DLD1 (cell line): Measurements from ENCODE around the gene CADM1.

Source experiments
- in situ Hi-C: cut with HindIII; loops from 2 replicates; pipeline ENCODE4 v1.10.0; 2017; ENCODE audit warnings: low sequenced_read_pairs

CADM1 gene

DNA sequence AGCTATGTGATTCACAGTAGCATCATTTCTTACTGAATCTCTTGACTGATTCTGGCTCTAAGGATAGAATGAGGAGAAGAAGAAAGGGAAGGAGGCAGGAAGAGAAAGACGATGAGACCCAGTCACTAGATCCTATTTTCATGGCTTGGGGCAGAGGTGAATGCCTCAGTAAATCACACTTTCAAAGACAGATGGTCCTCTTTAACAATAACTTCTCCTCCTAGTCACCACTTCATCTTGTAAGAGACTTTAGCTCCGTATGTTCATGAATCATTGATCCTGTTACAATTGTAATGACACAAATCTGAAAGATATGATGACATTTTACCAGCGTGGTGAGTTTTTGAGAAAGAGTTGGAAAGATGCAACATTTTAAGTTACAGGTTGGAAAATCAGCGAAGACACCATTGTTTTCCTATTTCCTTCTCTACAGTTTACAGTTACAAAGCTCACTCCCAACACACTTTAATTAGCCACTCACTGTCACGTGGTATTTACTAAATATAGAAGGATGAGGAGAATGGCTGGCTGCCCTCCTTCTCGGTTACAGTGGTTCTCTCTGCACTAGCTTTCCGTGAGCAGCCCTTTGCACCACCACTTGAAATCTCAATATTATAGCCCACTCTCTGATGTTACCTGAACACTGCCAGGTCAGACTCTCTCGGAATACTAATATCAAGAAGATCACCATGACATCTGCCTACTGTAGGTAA is 205.8 kb downstream of the CADM1 start:
- in situ Hi-C loops, result no loop called here

- in situ Hi-C loops, result no loop called here
Measured at GRCh38 chr11:115297330-115297729, 206.9 kb downstream of the CADM1 start.

DNA sequence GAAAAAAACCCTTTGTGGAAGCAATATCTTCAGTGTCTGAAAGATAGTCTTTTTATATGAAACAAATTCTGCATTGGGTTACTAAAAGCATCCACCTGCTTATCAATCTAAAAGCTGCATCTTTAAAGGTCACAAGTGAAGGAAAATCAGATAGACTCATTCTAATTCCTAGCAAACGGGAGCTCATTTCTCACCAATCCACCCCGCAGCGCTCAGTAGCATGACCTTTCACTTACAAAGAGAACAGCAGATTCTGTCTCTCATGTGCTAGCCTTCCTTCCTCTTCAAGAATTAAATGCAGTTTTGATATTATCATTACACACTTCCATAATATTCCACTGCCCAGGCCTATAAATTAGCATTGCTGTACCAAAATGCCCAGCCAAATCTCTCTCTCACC is 212.9 kb downstream of the CADM1 start:
- in situ Hi-C loops, result no loop called here

DNA sequence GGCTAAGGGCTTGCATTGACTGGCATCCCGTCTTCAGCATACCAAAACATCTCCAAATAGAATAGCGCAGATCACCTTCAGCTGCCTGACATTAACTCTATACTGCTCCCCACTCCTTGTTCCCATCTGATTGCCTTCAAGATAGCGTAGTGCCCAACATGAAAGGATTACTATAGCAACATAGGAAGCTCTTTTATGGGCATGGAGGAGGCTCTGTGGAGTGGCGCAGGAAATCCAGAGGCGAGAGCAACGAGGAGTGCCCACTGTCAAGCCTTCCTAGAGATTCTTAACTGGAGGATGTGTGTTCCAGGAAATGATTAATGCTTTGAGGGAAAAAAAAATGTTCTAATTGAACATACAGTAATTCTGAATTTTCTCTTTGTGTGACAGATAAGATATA is 213.3 kb downstream of the CADM1 start:
- in situ Hi-C loops, result no loop called here

GRCh38 chr11:115290479-115290878 is 213.7 kb downstream of the CADM1 start:
- in situ Hi-C loops, result no loop called here

GRCh38 chr11:115287266-115287665 is 216.9 kb downstream of the CADM1 start:
- in situ Hi-C loops, result no loop called here

- in situ Hi-C loops, result no loop called here
Measured at GRCh38 chr11:115286614-115287013, 217.6 kb downstream of the CADM1 start.

- in situ Hi-C loops, result no loop called here
Measured at GRCh38 chr11:115284773-115285172, 219.4 kb downstream of the CADM1 start.

GRCh38 chr11:115282923-115283322 is 221.3 kb downstream of the CADM1 start:
- in situ Hi-C loops, result no loop called here

DNA sequence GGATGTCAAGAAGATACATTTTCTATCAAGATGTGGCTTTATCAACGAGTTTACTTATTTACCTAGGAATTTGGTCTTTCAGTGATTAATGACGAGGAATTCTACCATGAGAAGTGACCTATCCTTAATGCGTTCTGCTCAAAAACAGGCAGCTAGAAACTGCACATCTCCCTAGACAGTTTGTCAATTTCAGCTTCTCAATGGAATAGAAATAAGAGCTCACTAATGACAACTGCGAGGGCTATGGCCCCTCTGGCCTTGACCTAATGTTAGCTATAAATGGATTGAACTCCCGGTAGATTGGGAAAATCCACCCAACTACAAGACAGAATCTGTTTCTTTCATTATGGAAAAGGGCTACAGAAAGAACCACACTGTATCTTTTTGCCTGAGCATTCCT is 223.4 kb downstream of the CADM1 start:
- in situ Hi-C loops, result no loop called here

DNA sequence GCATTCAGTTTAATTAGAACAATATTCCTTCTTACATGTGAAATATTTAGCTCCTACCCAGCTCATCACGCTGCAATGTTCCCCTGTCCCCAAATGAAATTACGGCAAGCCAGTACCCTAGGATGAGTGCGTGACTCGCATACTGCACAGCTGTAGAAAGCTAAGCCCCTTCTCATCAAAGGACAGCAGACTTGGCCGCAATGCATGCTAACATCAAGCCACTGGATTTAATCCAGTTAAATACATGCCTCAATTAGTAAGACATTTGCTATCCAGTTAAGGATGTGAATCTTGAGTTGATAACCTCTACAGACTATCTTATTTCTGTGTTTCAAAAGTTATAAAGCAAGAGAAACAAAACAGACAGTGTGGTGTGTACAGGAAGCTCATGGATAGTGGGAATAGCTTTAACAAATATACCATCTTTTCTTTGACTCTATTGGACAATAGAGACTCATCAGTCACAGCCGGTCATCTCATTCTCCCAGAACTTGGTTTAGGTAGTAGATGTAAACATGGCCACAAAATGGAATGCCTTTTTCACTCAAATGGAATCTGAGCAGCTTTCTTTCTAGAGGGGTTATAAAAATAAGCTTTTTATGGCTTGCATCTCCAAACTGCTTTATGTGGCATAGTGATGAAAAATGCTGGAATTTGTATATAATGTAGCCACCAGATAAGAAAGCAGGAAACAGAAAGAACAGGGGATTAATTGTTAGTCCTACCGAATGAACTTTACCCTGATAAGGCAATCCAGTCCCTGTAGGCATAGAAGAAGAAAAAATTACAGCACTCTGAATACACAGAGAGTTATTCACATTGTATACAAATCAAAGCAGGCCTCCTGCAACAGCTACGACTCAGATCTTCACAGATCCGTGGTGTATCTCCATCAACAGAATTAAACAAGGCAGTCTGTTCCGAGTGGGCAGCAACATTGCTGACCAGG is 224.1 kb downstream of the CADM1 start:
- in situ Hi-C loops, result no loop called here

DNA sequence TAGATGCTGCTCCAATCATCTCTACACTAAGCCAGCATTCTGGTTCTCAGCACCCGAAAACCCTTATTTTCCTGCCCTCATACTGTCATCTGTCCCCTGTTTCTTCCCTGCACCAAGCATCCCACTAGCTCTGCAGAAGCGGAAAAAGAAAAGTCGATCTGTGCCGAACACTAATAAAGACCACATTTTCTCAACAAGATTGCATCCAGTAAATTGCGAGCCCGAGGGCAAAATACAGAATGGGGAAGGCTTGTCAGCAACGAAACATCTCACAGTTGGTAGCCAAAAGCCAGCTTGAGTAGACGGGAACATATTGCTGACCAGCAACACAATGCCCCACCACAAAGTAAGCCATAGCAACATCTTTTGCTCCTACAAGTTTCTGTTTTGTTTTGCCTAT is 227.4 kb downstream of the CADM1 start:
- in situ Hi-C loops, result no loop called here

DNA sequence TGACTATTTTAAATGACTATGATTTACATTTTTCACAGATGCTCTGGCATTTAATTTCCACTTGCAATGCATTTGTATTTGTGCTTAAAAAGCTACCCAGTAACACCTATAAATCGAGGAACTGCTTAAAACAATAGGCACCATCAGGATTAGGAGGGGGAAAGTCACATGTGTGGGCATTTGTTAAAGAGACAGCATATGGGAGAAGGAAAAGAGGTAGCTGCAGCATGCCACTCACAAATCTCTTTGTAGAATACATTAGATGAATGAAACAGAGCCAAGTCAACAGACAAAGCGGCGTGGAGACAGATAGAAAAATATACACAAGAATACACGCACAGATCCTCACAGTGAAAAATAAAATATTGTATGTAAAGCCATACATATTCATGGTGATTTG is 228.0 kb downstream of the CADM1 start:
- in situ Hi-C loops, result no loop called here

- in situ Hi-C loops, result no loop called here
Measured at GRCh38 chr11:115275045-115275444, 229.2 kb downstream of the CADM1 start.

DNA sequence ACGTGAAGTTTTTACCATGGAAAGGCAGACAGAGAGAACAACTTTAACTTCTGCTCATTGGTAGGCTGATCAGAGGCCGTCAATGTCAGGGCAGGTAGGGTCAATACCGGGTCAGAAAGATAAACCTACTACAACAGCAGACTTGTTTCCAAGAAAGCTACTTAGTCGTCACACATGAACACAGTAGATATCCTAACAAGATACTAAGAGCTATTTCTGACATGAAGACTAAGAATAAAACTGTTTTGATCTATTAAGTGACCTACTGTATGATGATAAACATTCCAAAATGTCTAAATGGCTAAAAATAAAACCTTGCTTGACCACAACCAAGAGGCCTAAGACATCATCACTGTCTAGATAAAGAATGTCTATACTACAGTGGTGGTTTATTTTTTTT is 231.3 kb downstream of the CADM1 start:
- in situ Hi-C loops, result no loop called here

DNA sequence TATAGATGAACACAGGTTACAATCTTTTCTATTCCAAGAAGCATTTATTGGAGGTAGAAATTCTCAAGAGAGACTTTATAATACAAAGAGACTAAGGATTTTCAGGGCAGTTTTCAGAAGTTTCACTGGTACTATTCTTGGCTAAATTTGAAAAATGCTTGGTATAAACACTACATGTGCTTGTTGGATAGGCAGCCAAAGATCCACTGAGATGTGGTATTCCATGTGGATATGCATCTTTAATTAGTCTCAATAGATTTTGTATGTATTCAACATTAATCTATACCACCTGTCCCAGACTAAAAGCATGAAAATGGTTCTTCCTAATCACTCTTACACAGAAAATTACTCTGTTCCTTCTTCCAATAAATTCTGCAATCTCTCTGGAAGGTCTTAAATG is 232.6 kb downstream of the CADM1 start:
- in situ Hi-C loops, result no loop called here

- in situ Hi-C loops, result no loop called here
Measured at GRCh38 chr11:115269191-115269950, 234.8 kb downstream of the CADM1 start.

- in situ Hi-C loops, result no loop called here
Measured at GRCh38 chr11:115267871-115268270, 236.3 kb downstream of the CADM1 start.

DNA sequence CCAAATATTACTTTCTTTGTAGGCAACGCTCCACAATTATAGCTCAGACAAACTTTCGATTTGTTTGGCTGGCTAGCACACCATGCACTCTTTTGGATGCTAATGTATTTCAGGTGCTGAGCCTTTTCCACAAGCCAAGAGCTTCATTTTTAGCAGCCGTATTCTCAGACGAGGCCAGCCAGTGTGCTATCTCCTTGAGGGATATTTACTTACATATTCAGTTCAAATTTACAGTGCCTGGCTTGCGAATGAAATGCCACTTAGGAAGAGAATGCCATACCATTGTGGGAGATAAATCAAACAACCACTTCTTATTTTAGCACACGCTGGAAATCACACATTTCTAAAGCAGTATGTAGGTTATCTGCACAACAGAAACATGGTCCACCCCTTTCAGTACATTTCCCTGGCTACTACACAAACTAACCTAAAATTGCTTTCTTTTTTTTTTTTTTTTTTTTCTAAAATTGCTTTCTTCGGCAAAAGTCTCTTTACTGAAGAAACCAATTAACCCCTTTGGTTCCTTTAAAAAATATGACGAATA is 236.9 kb downstream of the CADM1 start:
- in situ Hi-C loops, result no loop called here

GRCh38 chr11:115266066-115266639 is 238.1 kb downstream of the CADM1 start:
- in situ Hi-C loops, result no loop called here
